Fibroblast of pulmonary artery (primary cell): Measurements from ENCODE around the gene FRS3.

Experiments used
- DNase-seq: peaks from one replicate; pipeline ENCODE4 v3.0.0-alpha.2; 2010; ENCODE audit warnings: low read depth
- H3K4me3 ChIP-seq: replicated peaks from 2 replicates; pipeline ENCODE4 v1.5.1; 2011; ENCODE audit warnings: low read depth, mild to moderate bottlenecking, control low read depth, low read length, moderate library complexity
- CTCF ChIP-seq: IDR thresholded peaks from 2 replicates; pipeline ENCODE4 v1.5.1; 2011; ENCODE audit warnings: mild to moderate bottlenecking, control low read depth, low read length, inconsistent platforms; ENCODE audit errors: missing control alignments

Gene FRS3

GRCh38 chr6:41757931-41758640, 21.6 kb downstream of the FRS3 start:
- no peak for TF ChIP-seq CTCF

GRCh38 chr6:41757271-41757670, 22.4 kb downstream of the FRS3 start:
- DNase-seq = no peak
- no peak overlapping the region for H3K4me3 ChIP-seq
- no peak for TF ChIP-seq CTCF

More at GRCh38 chr6:41757931-41758640, 21.6 kb downstream of the FRS3 start:
- DNase-seq = no peak
- no peak overlapping the region for H3K4me3 ChIP-seq

GRCh38 chr6:41756354-41756753, 23.3 kb downstream of the FRS3 start:
- TF ChIP-seq CTCF = no peak
- no peak for DNase-seq
- no peak overlapping the region for H3K4me3 ChIP-seq

- H3K4me3 ChIP-seq = no peak overlapping the region
- no peak for TF ChIP-seq CTCF
- DNase-seq = no peak
These were observed 23.8 kb downstream of the FRS3 start for GRCh38 chr6:41755895-41756294.

GRCh38 chr6:41750374-41750773, 29.3 kb downstream of the FRS3 start:
- no peak overlapping the region for H3K4me3 ChIP-seq
- TF ChIP-seq CTCF = no peak
- no peak for DNase-seq

- no peak for TF ChIP-seq CTCF
These were observed 31.2 kb downstream of the FRS3 start for GRCh38 chr6:41748542-41748941.

GRCh38 chr6:41748102-41748477, 31.6 kb downstream of the FRS3 start:
- no peak overlapping the region for H3K4me3 ChIP-seq
- TF ChIP-seq CTCF = no peak
- no peak for DNase-seq

More at GRCh38 chr6:41748542-41748941, 31.2 kb downstream of the FRS3 start:
- DNase-seq = no peak
- H3K4me3 ChIP-seq = no peak overlapping the region
